ENCODE results near the gene GAS5. TPM values are rescaled to one million over a fixed set of nuclear protein-coding genes. Genes with fewer than 3 reads are reported as not detected.
"Not testable (repeated sequence)": the region's sequence is repeated elsewhere in the genome, so short reads cannot be mapped to it uniquely, and the experiment has no call there.

GAS5 gene
- total RNA-seq, 1 experiment from 2014 or later = 312 TPM

GRCh38 chr1:173865468-173866164 lies 2.2 kb downstream of the GAS5 start:
- H3K27ac ChIP-seq = peak overlapping the region; percentile 59; the same call in 1 of the 2 replicates
- DNase-seq (ENCODE audit: low read depth in 1 of 2, low spot score in 2 of 2) = peak in 1 of 2 experiments; percentile 13
- no peaks in the 10 kb centered on the region for H3K9me3 ChIP-seq (replicated peaks)
- H3K27me3 ChIP-seq (replicated peaks) = no peaks in the 10 kb centered on the region
- peak overlapping the region; percentile 71 for H3K4me3 ChIP-seq
- peaks cover 69% of the 10 kb centered on the region for H3K36me3 ChIP-seq
- H3K4me1 ChIP-seq (replicated peaks) = peaks cover 16% of the 10 kb centered on the region

- Histone ChIP-seq H3K36me3 (peaks cover 78% of the 10 kb centered on the region), H3K4me3 (0 out of 2 replicates have a peak overlapping the region, but pooled peaks have one; percentile 71), H3K9me3 (replicated peaks) (no peaks in the 10 kb centered on the region), H3K4me1 (replicated peaks) (peaks cover 16% of the 10 kb centered on the region), H3K27ac (no peak overlapping the region), H3K27me3 (replicated peaks) (no peaks in the 10 kb centered on the region)
- no peak for DNase-seq (ENCODE audit: low read depth in 1 of 2, low spot score in 2 of 2)
Observed at GRCh38 chr1:173864179-173864867, 3.5 kb downstream of the GAS5 start.

- no peak overlapping the region for H3K4me3 ChIP-seq
- no peak for DNase-seq (ENCODE audit: low read depth in 1 of 2, low spot score in 2 of 2)
- no peak overlapping the region for H3K27ac ChIP-seq
- H3K9me3 ChIP-seq (replicated peaks) = no peaks in the 10 kb centered on the region
- peaks cover 85% of the 10 kb centered on the region for H3K36me3 ChIP-seq
- H3K4me1 ChIP-seq (replicated peaks) = peaks cover 16% of the 10 kb centered on the region
- H3K27me3 ChIP-seq (replicated peaks) = no peaks in the 10 kb centered on the region
Observed at GRCh38 chr1:173863224-173864161, 4.3 kb downstream of the GAS5 start.

DNA sequence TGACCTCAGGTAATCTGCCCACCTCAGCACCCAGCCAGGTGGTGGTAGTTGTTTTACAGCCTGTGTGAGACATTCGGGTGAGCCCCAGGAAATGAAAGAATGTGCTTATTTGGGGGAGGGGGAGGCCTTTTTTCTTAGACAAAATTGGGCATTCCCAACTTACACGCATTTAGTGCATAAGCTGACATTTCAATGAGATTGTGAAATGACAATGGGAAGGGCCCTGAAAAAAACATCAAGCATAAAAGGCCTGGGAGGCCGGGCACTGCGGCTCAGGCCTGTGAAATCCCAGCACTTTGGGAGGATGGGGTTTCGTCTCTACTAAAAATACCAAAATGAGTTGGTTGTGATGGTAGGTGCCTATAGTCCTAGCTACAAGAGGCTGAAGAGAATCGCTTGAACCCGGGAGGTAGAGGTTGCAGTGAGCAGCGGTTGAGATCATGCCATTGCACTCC lies 5.0 kb downstream of the GAS5 start:
- no peaks in the 10 kb centered on the region for H3K9me3 ChIP-seq (replicated peaks)
- peaks cover 91% of the 10 kb centered on the region for H3K36me3 ChIP-seq
- no peaks in the 10 kb centered on the region for H3K27me3 ChIP-seq (replicated peaks)
- H3K4me3 ChIP-seq = no peak overlapping the region
- DNase-seq (ENCODE audit: low read depth in 1 of 2, low spot score in 2 of 2) = peak in 1 of 2 experiments; percentile 5
- H3K4me1 ChIP-seq (replicated peaks) = peaks cover 16% of the 10 kb centered on the region
- no peak overlapping the region for H3K27ac ChIP-seq

GRCh38 chr1:173862146-173862768 lies 5.5 kb downstream of the GAS5 start:
- peak in 1 of 2 experiments; percentile 15 for DNase-seq (ENCODE audit: low read depth in 1 of 2, low spot score in 2 of 2)
- H3K9me3 ChIP-seq (replicated peaks); H3K27ac ChIP-seq; H3K4me3 ChIP-seq; H3K27me3 ChIP-seq (replicated peaks): not testable (repeated sequence)
- peaks cover 16% of the 10 kb centered on the region for H3K4me1 ChIP-seq (replicated peaks)
- peaks cover 92% of the 10 kb centered on the region for H3K36me3 ChIP-seq

GRCh38 chr1:173861731-173862145 lies 6.1 kb downstream of the GAS5 start:
- H3K27me3 ChIP-seq (replicated peaks) = no peaks in the 10 kb centered on the region
- no peaks in the 10 kb centered on the region for H3K9me3 ChIP-seq (replicated peaks)
- H3K4me1 ChIP-seq (replicated peaks) = peaks cover 20% of the 10 kb centered on the region
- peak in 1 of 2 experiments; percentile 24 for DNase-seq (ENCODE audit: low read depth in 1 of 2, low spot score in 2 of 2)
- H3K27ac ChIP-seq = no peak overlapping the region
- H3K36me3 ChIP-seq = peaks cover 92% of the 10 kb centered on the region
- H3K4me3 ChIP-seq = no peak overlapping the region

- Histone ChIP-seq H3K9me3 (replicated peaks) (no peaks in the 10 kb centered on the region), H3K27ac (no peak overlapping the region), H3K4me3 (no peak overlapping the region), H3K36me3 (peaks cover 91% of the 10 kb centered on the region), H3K27me3 (replicated peaks) (no peaks in the 10 kb centered on the region), H3K4me1 (replicated peaks) (peaks cover 12% of the 10 kb centered on the region)
- no peak for DNase-seq (ENCODE audit: low read depth in 1 of 2, low spot score in 2 of 2)
Observed at GRCh38 chr1:173860065-173860464, 7.7 kb downstream of the GAS5 start.

- DNase-seq (ENCODE audit: low read depth in 1 of 2, low spot score in 2 of 2); H3K27me3 ChIP-seq (replicated peaks); H3K4me3 ChIP-seq; H3K9me3 ChIP-seq (replicated peaks); H3K27ac ChIP-seq: not testable (repeated sequence)
- Histone ChIP-seq H3K4me1 (replicated peaks) (peaks cover 12% of the 10 kb centered on the region), H3K36me3 (peaks cover 91% of the 10 kb centered on the region)
Observed at GRCh38 chr1:173859547-173859946, 8.2 kb downstream of the GAS5 start.

GRCh38 chr1:173857363-173857917 lies 10.3 kb downstream of the GAS5 start:
- H3K9me3 ChIP-seq (replicated peaks) = no peaks in the 10 kb centered on the region
- DNase-seq (ENCODE audit: low read depth in 1 of 2, low spot score in 2 of 2) = no peak
- H3K4me3 ChIP-seq = no peak overlapping the region
- peaks cover 87% of the 10 kb centered on the region for H3K36me3 ChIP-seq
- H3K27ac ChIP-seq = no peak overlapping the region; the same call in 1 of the 2 replicates
- H3K4me1 ChIP-seq (replicated peaks) = peaks cover 26% of the 10 kb centered on the region
- no peaks in the 10 kb centered on the region for H3K27me3 ChIP-seq (replicated peaks)

- Histone ChIP-seq H3K4me1 (replicated peaks) (peaks cover 32% of the 10 kb centered on the region), H3K36me3 (peaks cover 85% of the 10 kb centered on the region), H3K4me3 (no peak overlapping the region), H3K9me3 (replicated peaks) (no peaks in the 10 kb centered on the region), H3K27ac (no peak overlapping the region; the same call in 1 of the 2 replicates), H3K27me3 (replicated peaks) (no peaks in the 10 kb centered on the region)
- DNase-seq (ENCODE audit: low read depth in 1 of 2, low spot score in 2 of 2) = peak in 1 of 2 experiments; percentile 13
Observed at GRCh38 chr1:173856903-173857302, 10.9 kb downstream of the GAS5 start.

- Histone ChIP-seq H3K36me3 (peaks cover 86% of the 10 kb centered on the region), H3K4me1 (replicated peaks) (peaks cover 33% of the 10 kb centered on the region), H3K27ac (peak overlapping the region; percentile 13; the same call in 1 of the 2 replicates), H3K4me3 (no peak overlapping the region), H3K9me3 (replicated peaks) (no peaks in the 10 kb centered on the region), H3K27me3 (replicated peaks) (no peaks in the 10 kb centered on the region)
- DNase-seq (ENCODE audit: low read depth in 1 of 2, low spot score in 2 of 2) = no peak
Observed at GRCh38 chr1:173856014-173856413, 11.8 kb downstream of the GAS5 start.

DNA sequence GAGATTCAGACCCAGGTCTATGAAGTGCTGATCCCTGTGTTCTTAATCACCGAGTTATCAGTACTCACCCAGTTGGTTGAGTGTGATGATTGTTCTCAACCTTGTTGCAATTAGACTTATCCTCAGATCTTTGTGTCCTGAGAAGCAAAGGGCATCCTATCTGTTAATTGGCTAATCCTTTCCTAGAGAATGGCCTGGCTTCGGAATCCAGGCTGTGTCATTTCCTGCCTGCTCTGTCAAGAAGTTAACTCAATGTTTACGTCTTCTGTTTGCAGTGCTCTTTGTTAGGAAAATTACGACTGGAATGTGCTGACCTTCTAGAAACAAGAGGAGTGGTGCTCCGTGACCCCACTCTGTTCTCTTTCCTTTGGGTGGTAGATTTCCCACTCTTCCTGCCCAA lies 14.7 kb downstream of the GAS5 start:
- H3K4me3 ChIP-seq = no peak overlapping the region
- peaks cover 68% of the 10 kb centered on the region for H3K36me3 ChIP-seq
- peaks cover 33% of the 10 kb centered on the region for H3K4me1 ChIP-seq (replicated peaks)
- H3K9me3 ChIP-seq (replicated peaks) = no peaks in the 10 kb centered on the region
- peak overlapping the region; percentile 86 for H3K27ac ChIP-seq
- no peaks in the 10 kb centered on the region for H3K27me3 ChIP-seq (replicated peaks)
- DNase-seq (ENCODE audit: low read depth in 1 of 2, low spot score in 2 of 2) = peak; percentile 66 to 80

DNA sequence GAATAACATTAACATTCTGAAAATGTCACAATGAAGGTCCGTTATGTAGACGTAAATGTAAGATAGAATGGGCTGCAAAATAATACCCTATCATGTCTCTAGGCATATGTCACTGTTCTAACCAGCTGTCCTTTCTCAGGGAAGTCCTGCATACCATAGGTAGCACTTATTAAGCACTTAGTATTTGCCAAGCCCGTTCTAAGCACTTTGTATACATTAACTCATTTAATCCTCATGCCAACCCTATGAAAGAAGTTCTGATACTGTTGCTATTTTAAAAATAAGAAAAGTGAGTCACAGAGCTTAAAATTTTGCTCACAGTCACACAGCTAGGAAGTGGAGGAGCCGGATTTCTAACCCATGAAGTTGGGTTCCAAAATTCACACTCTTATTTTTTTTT lies 15.7 kb downstream of the GAS5 start:
- peak in 1 of 2 experiments; percentile 5 for DNase-seq (ENCODE audit: low read depth in 1 of 2, low spot score in 2 of 2)
- peaks cover 59% of the 10 kb centered on the region for H3K36me3 ChIP-seq

More for the DNA sequence above, 15.7 kb downstream of the GAS5 start:
- Histone ChIP-seq H3K27me3 (replicated peaks) (no peaks in the 10 kb centered on the region), H3K4me3 (no peak overlapping the region), H3K4me1 (replicated peaks) (peaks cover 32% of the 10 kb centered on the region), H3K9me3 (replicated peaks) (no peaks in the 10 kb centered on the region), H3K27ac (peak overlapping the region; percentile 86)

All from SJSA1 (cell line).